ENCODE results near the gene OR51D1.

OR51D1 gene

GRCh38 chr11:4607781-4608666 is 29.3 kb upstream of the OR51D1 start, which contains the start of gene TRIM68:
Gene TRIM68, minus strand, starts transcription at chr11:4608231. Its CDS starts 2,727 bp downstream, at chr11:4605504.
- ChIA-PET CTCF (interaction anchor here (1.8 kb wide), 1 partner anchor 28 kb away, joined by 4 read pairs; no protein-coding TSS in a partner anchor), POLR2A (no interaction called here)
- Histone ChIP-seq H3K27ac (ENCODE audit: insufficient read depth in 1 of 2, low read depth in 1 of 2, low read length in 2 of 2, poor library complexity in 1 of 2, severe bottlenecking in 2 of 2) (peak within 1 kb of the TSS; percentile 86 to 93), H3K27me3 (replicated peaks in 2 of 5; ENCODE audit: control insufficient read depth in 4 of 5, insufficient read depth in 5 of 5, low read length in 4 of 5) (no peaks in the 10 kb centered on the region), H3K36me3 (ENCODE audit: control insufficient read depth in 4 of 4, insufficient read depth in 4 of 4, low read length in 3 of 4) (peaks cover 2 to 22% (median 16%) of the 10 kb centered on the region in 4 experiments), H3K4me1 (ENCODE audit: control extremely low read depth in 1 of 4, control insufficient read depth in 4 of 4, insufficient read depth in 4 of 4, low read length in 3 of 4) (peaks cover 15 to 31% (median 22%) of the 10 kb centered on the region in 4 experiments), H3K9me3 (ENCODE audit: control extremely low read depth in 1 of 5, control insufficient read depth in 4 of 5, insufficient read depth in 2 of 5, low read depth in 1 of 5, low read length in 4 of 5) (no peaks in the 10 kb centered on the region), H3K4me3 (ENCODE audit: control insufficient read depth in 1 of 7, extremely low read depth in 1 of 7, insufficient read depth in 4 of 7, low read depth in 2 of 7, low read length in 6 of 7) (peak within 1 kb of the TSS; percentile 81 to 92 (median 86))
- peak; percentile 95 to 96 (median 96) for DNase-seq
- WGBS (ENCODE audit: insufficient coverage) = 4% methylated on average over 30 of the region's 43 CpGs

- no peaks in the 10 kb centered on the region for H3K9me3 ChIP-seq (ENCODE audit: control extremely low read depth in 1 of 5, control insufficient read depth in 4 of 5, insufficient read depth in 2 of 5, low read depth in 1 of 5, low read length in 4 of 5)
- ChIA-PET POLR2A (no interaction called here), CTCF (no interaction called here)
- H3K27ac ChIP-seq (ENCODE audit: insufficient read depth in 1 of 2, low read depth in 1 of 2, low read length in 2 of 2, poor library complexity in 1 of 2, severe bottlenecking in 2 of 2) = no peak overlapping the region
- whole genome bisulfite sequencing (ENCODE audit: insufficient coverage) = 0% methylated on average over 2 of the region's 3 CpGs
- DNase-seq = peak; percentile 10 to 55 (median 37)
- no peaks in the 10 kb centered on the region for H3K27me3 ChIP-seq (replicated peaks in 2 of 5; ENCODE audit: control insufficient read depth in 4 of 5, insufficient read depth in 5 of 5, low read length in 4 of 5)
- H3K36me3 ChIP-seq (ENCODE audit: control insufficient read depth in 4 of 4, insufficient read depth in 4 of 4, low read length in 3 of 4) = no peaks in the 10 kb centered on the region
- H3K4me1 ChIP-seq (ENCODE audit: control extremely low read depth in 1 of 4, control insufficient read depth in 4 of 4, insufficient read depth in 4 of 4, low read length in 3 of 4) = peaks cover 15 to 31% (median 22%) of the 10 kb centered on the region in 4 experiments
- peak overlapping the region in 5 of 7 experiments; percentile 29 to 61 (median 48) for H3K4me3 ChIP-seq (ENCODE audit: control insufficient read depth in 1 of 7, extremely low read depth in 1 of 7, insufficient read depth in 4 of 7, low read depth in 2 of 7, low read length in 6 of 7)
These were observed 26.9 kb upstream of the OR51D1 start for GRCh38 chr11:4610258-4610935.

GRCh38 chr11:4611986-4612385 is 25.3 kb upstream of the OR51D1 start:
- ChIA-PET POLR2A (no interaction called here), CTCF (interaction anchor here (1.4 kb wide), 1 partner anchor 15 kb away, joined by 4 read pairs; no protein-coding TSS in a partner anchor)
- WGBS (ENCODE audit: insufficient coverage) = no CpG with 5 or more reads among the region's 2 CpGs
- no peaks in the 10 kb centered on the region for H3K27me3 ChIP-seq (replicated peaks in 2 of 5; ENCODE audit: control insufficient read depth in 4 of 5, insufficient read depth in 5 of 5, low read length in 4 of 5)
- no peak overlapping the region for H3K27ac ChIP-seq (ENCODE audit: insufficient read depth in 1 of 2, low read depth in 1 of 2, low read length in 2 of 2, poor library complexity in 1 of 2, severe bottlenecking in 2 of 2)
- no peaks in the 10 kb centered on the region for H3K36me3 ChIP-seq (ENCODE audit: control insufficient read depth in 4 of 4, insufficient read depth in 4 of 4, low read length in 3 of 4)
- H3K4me1 ChIP-seq (ENCODE audit: control extremely low read depth in 1 of 4, control insufficient read depth in 4 of 4, insufficient read depth in 4 of 4, low read length in 3 of 4) = peaks cover 11 to 15% (median 13%) of the 10 kb centered on the region in 4 experiments
- no peaks in the 10 kb centered on the region for H3K9me3 ChIP-seq (ENCODE audit: control extremely low read depth in 1 of 5, control insufficient read depth in 4 of 5, insufficient read depth in 2 of 5, low read depth in 1 of 5, low read length in 4 of 5)
- no peak overlapping the region for H3K4me3 ChIP-seq (ENCODE audit: control insufficient read depth in 1 of 7, extremely low read depth in 1 of 7, insufficient read depth in 4 of 7, low read depth in 2 of 7, low read length in 6 of 7)
- no peak for DNase-seq

GRCh38 chr11:4615856-4616444 is 21.3 kb upstream of the OR51D1 start:
- ChIA-PET CTCF (interaction anchor here (2.6 kb wide), 1 partner anchor 21 kb away, joined by 8 read pairs; the partner anchor contains the start of gene OR51D1), POLR2A (no interaction called here)
- Histone ChIP-seq H3K36me3 (ENCODE audit: control insufficient read depth in 4 of 4, insufficient read depth in 4 of 4, low read length in 3 of 4) (no peaks in the 10 kb centered on the region), H3K9me3 (ENCODE audit: control extremely low read depth in 1 of 5, control insufficient read depth in 4 of 5, insufficient read depth in 2 of 5, low read depth in 1 of 5, low read length in 4 of 5) (no peaks in the 10 kb centered on the region), H3K27me3 (replicated peaks in 2 of 5; ENCODE audit: control insufficient read depth in 4 of 5, insufficient read depth in 5 of 5, low read length in 4 of 5) (no peaks in the 10 kb centered on the region), H3K4me1 (ENCODE audit: control extremely low read depth in 1 of 4, control insufficient read depth in 4 of 4, insufficient read depth in 4 of 4, low read length in 3 of 4) (no peaks in the 10 kb centered on the region), H3K4me3 (ENCODE audit: control insufficient read depth in 1 of 7, extremely low read depth in 1 of 7, insufficient read depth in 4 of 7, low read depth in 2 of 7, low read length in 6 of 7) (no peak overlapping the region), H3K27ac (ENCODE audit: insufficient read depth in 1 of 2, low read depth in 1 of 2, low read length in 2 of 2, poor library complexity in 1 of 2, severe bottlenecking in 2 of 2) (no peak overlapping the region)
- DNase-seq = no peak

- H3K36me3 ChIP-seq (ENCODE audit: control insufficient read depth in 4 of 4, insufficient read depth in 4 of 4, low read length in 3 of 4) = no peaks in the 10 kb centered on the region
- peaks cover 0 to 3% (median 0%) of the 10 kb centered on the region in 5 experiments for H3K9me3 ChIP-seq (ENCODE audit: control extremely low read depth in 1 of 5, control insufficient read depth in 4 of 5, insufficient read depth in 2 of 5, low read depth in 1 of 5, low read length in 4 of 5)
- WGBS (ENCODE audit: insufficient coverage) = 100% methylated on average over 4 of the region's 9 CpGs
- POLR2A ChIA-PET = no interaction called here
- H3K4me3 ChIP-seq (ENCODE audit: control insufficient read depth in 1 of 7, extremely low read depth in 1 of 7, insufficient read depth in 4 of 7, low read depth in 2 of 7, low read length in 6 of 7) = no peak overlapping the region
- DNase-seq = peak in 1 of 3 donors; percentile 5
- CTCF ChIA-PET = no interaction called here
- no peaks in the 10 kb centered on the region for H3K4me1 ChIP-seq (ENCODE audit: control extremely low read depth in 1 of 4, control insufficient read depth in 4 of 4, insufficient read depth in 4 of 4, low read length in 3 of 4)
- no peak overlapping the region for H3K27ac ChIP-seq (ENCODE audit: insufficient read depth in 1 of 2, low read depth in 1 of 2, low read length in 2 of 2, poor library complexity in 1 of 2, severe bottlenecking in 2 of 2)
- no peaks in the 10 kb centered on the region for H3K27me3 ChIP-seq (replicated peaks in 2 of 5; ENCODE audit: control insufficient read depth in 4 of 5, insufficient read depth in 5 of 5, low read length in 4 of 5)
These were observed 17.8 kb upstream of the OR51D1 start for GRCh38 chr11:4619514-4619913.

GRCh38 chr11:4626207-4627099 is 10.8 kb upstream of the OR51D1 start:
- Histone ChIP-seq H3K27ac (ENCODE audit: insufficient read depth in 1 of 2, low read depth in 1 of 2, low read length in 2 of 2, poor library complexity in 1 of 2, severe bottlenecking in 2 of 2) (no peak overlapping the region), H3K36me3 (ENCODE audit: control insufficient read depth in 4 of 4, insufficient read depth in 4 of 4, low read length in 3 of 4) (no peaks in the 10 kb centered on the region), H3K27me3 (replicated peaks in 2 of 5; ENCODE audit: control insufficient read depth in 4 of 5, insufficient read depth in 5 of 5, low read length in 4 of 5) (no peaks in the 10 kb centered on the region), H3K9me3 (ENCODE audit: control extremely low read depth in 1 of 5, control insufficient read depth in 4 of 5, insufficient read depth in 2 of 5, low read depth in 1 of 5, low read length in 4 of 5) (peaks cover 0 to 12% (median 2%) of the 10 kb centered on the region in 5 experiments), H3K4me3 (ENCODE audit: control insufficient read depth in 1 of 7, extremely low read depth in 1 of 7, insufficient read depth in 4 of 7, low read depth in 2 of 7, low read length in 6 of 7) (no peak overlapping the region), H3K4me1 (ENCODE audit: control extremely low read depth in 1 of 4, control insufficient read depth in 4 of 4, insufficient read depth in 4 of 4, low read length in 3 of 4) (no peaks in the 10 kb centered on the region)
- CTCF ChIA-PET = interaction anchor here (1.0 to 2.1 kb wide), 3 partner anchors 10 to 87 kb away, joined by 3 to 11 read pairs (median 4); partner anchors contain the start of gene OR51D1
- POLR2A ChIA-PET = no interaction called here
- 55% methylated on average over 10 of the region's 15 CpGs for WGBS (ENCODE audit: insufficient coverage)
- DNase-seq = peak; percentile 58 to 76 (median 73)
